NCI-H2227 treated with DMSO at 0.1 percent for 48 hours (cell line): ENCODE data around the gene NUTM2E.
"Not testable (repeated sequence)": the region's sequence is repeated elsewhere in the genome, so short reads cannot be mapped to it uniquely, and the experiment has no call there.

Source experiments
- DNase-seq: peaks from one replicate; lab custom pipeline; 2025; lab: John Stamatoyannopoulos, UW

NUTM2E gene, protein sequence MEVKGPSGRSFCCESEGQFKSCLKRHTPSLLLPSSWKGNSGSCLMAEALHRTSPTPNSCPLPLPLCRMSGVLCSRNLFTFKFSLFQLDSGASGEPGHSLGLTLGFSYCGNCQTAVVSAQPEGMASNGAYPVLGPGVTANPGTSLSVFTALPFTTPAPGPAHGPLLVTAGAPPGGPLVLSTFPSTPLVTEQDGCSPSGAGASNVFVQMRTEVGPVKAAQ (N-terminal part only)

DNA sequence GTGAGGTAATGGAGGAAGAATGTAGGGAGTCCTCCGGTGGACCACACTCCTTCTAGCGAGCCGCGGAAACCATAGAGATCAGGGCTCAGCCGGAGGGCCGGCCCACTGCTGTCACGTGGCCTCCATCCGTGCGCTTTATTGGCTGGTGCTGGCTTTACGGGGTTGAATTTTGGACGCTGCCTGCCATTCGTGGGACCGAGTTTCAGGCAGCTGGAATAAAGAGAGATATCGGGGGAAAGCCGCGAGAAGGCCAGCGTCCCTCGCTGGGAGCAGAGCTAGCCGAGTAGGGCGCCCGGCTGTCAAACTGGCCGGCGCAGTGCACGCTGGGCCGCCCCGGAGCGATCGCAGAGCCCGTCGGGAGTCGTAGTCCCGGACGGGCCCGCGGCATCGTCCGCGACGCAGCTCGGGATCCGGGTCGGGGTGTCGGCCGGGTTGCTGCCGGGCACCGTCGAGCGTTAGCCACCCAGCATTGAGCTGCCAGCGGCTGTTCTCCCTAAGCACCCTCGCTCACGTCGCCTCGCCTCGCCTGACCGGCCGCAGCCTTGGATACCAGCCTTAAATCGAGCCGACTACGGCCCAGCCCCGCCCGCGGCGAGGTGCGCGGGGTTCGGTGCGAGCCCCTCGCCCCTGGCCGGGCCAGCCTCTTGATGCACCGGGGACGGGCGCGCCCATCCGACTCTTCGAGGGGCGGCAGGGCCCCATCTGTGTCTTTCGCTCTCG is at the start of gene NUTM2E:
Gene NUTM2E, plus strand, starts transcription at position 244 of the 720 bp plus-strand sequence. CDS start 15,002 bp downstream, outside the sequence.
- DNase-seq: peak; percentile 33

- not testable (repeated sequence) for DNase-seq
These were observed 48.5 kb upstream of the NUTM2E start for GRCh38 chr10:79777997-79778396.

- peak; percentile 23 for DNase-seq
These were observed 47.1 kb upstream of the NUTM2E start for GRCh38 chr10:79779310-79779938.

GRCh38 chr10:79779992-79780391 is 46.5 kb upstream of the NUTM2E start:
- DNase-seq: not testable (repeated sequence)

DNA sequence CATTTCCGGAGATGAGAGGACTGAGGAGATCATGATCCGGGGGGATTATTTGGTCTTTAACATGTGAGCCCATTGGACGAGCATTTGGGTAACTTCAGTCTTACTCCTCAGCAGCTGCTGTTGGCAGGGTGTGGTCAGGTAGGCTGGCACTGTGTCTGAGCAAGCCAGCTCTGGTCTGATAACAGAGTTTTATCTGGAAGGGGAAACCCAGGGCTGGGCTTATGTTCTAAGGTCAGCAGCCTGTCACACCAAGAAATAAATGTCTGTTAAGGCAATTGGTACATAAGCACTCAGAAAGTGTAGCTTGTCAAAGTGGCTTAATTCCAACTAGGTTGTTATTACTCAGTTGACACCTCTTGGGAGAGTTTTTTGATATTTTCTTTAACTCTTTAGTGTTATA is 45.0 kb upstream of the NUTM2E start:
- DNase-seq: not testable (repeated sequence)

DNA sequence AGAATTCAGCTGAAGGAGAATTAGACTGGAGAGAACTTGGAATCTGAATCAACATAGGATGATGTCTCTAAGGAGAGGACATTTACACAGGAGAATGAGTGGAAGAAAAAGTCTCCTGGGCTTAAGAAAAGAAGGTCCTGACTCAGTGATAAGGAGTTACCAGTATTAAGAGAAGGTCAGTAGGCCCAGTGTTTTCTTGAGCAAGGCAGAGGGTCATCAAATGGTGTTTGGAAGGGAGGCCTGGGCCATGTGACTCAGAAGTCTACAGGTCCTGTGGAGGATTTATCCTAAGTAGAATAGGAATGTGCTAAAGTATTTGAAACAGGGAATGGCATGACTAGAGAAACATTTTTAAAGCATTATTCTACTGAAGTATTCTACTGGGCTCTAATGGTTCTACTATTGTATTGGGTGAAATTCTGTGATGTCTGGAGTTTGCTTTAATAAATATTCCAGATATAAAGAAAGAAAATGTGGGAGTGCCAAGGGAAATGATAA is 39.0 kb upstream of the NUTM2E start:
- not testable (repeated sequence) for DNase-seq

GRCh38 chr10:79789351-79789750 is 37.2 kb upstream of the NUTM2E start:
- DNase-seq: not testable (repeated sequence)

GRCh38 chr10:79791906-79792517 is 34.5 kb upstream of the NUTM2E start:
- DNase-seq: not testable (repeated sequence)

- DNase-seq: not testable (repeated sequence)
These were observed 27.2 kb upstream of the NUTM2E start for GRCh38 chr10:79799337-79799736.

GRCh38 chr10:79805857-79806256 is 20.7 kb upstream of the NUTM2E start:
- DNase-seq: not testable (repeated sequence)

- not testable (repeated sequence) for DNase-seq
These were observed 14.6 kb upstream of the NUTM2E start for GRCh38 chr10:79811895-79812294.

- not testable (repeated sequence) for DNase-seq
These were observed 10.2 kb upstream of the NUTM2E start for GRCh38 chr10:79816290-79816689.

- DNase-seq: not testable (repeated sequence)
These were observed 3.2 kb upstream of the NUTM2E start for GRCh38 chr10:79823387-79823786.

- DNase-seq: not testable (repeated sequence)
These were observed 940 bp upstream of the NUTM2E start for GRCh38 chr10:79825587-79826011.

DNA sequence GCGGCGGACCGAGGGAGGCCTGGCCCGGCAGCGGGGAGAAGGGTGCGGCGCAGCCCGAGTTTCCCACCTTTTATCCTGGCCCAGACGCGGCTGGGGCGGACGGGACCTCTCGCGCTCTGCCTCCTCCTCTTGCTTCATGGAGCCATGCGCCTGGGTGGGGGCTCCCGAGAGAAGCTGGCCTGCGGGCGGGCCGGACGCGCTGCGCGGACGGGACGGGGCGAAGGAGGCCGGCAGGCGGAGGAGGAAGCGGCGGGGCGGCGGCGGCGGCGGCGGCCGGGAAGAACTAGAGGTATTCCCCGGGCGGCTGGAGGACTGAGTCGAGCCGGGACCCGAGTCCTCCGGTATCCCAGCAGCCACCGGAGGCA is 426 bp upstream of the NUTM2E start:
- DNase-seq: not testable (repeated sequence)

DNA sequence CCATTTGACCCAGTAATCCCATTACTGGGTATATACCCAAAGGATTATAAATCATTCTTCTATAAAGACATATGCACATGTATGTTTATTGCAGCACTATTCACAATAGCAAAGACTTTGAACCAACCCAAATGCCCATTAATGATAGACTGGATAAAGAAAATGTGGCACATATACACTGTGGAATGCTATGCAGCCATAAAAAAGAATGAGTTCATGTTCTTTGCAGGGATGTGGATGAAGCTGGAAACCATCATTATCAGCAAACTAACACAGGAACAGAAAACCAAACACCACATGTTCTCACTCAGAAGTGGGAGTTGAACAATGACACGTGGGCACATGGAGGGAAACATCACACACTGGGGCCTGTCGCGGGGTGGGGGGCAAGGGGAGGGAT is 7.3 kb downstream of the NUTM2E start:
- not testable (repeated sequence) for DNase-seq

GRCh38 chr10:79835891-79836290 is 9.4 kb downstream of the NUTM2E start:
- DNase-seq: not testable (repeated sequence)

- DNase-seq: not testable (repeated sequence)
These were observed 10.4 kb downstream of the NUTM2E start for GRCh38 chr10:79836891-79837290.

- DNase-seq: not testable (repeated sequence)
These were observed 11.9 kb downstream of the NUTM2E start for GRCh38 chr10:79838441-79838840.

GRCh38 chr10:79853191-79853854 is 26.8 kb downstream of the NUTM2E start:
- not testable (repeated sequence) for DNase-seq

DNA sequence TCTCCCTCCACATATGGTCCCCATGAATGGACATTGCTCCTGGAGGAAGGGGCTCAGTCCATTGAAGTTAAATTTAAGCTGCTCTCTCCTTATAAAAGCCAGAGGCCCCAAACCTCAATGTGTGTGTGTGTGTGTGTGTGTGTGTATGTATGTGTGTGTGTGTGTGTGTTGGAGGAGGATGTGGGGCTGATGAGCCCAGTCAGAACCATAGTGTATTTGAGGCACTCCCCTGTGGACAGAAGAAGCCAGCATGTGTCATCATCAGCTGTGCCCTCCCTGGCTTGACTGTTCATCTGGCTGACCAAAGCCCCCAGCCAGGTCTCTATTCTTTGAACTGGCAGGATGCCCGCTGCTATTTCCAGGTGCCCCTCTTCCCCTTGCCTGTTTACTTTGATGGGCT is 35.7 kb downstream of the NUTM2E start:
- not testable (repeated sequence) for DNase-seq

DNA sequence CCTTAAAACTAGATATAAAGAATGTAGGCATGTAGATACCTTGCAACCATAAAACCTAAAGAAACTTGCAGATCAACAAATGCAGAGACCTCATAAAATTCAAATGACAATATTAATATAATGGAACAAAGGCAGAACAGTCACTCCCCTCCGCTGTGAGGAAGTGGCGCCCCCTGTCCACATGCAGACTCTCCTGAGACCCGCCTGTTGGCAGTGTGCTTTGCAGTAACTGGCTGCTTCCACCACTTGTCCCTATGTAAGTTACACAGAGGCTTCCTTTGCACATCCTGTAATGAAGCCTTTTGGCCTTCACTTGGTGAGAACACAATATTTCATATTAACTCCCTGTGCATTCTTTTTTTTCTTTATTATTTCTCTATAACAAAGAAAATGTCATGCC is 36.3 kb downstream of the NUTM2E start:
- DNase-seq: not testable (repeated sequence)
